GM12891 (cell line): ENCODE results near the gene MAD1L1.

Experiments
- POLR2A ChIP-seq: IDR thresholded peaks from 2 replicates; pipeline ENCODE4 v1.6.1; 2011; ENCODE audit warnings: low read depth, low read length, control low read depth
- POLR2AphosphoS5 ChIP-seq: IDR thresholded peaks from 2 replicates; pipeline ENCODE4 v1.6.1; 2011; ENCODE audit warnings: low read depth, low read length, control low read depth
- SPI1 ChIP-seq: IDR thresholded peaks from 2 replicates; pipeline ENCODE4 v1.6.1; 2011; ENCODE audit warnings: low read depth, low read length, control low read depth

- TF ChIP-seq POLR2A (no peak), POLR2AphosphoS5 (no peak), SPI1 (no peak)
Measured at GRCh38 chr7:2129323-2130095, 103.2 kb downstream of the MAD1L1 start.
